HepG2 (cell line): ENCODE measurements around the gene METTL6. TPM values are rescaled to one million over a fixed set of nuclear protein-coding genes. Genes with fewer than 3 reads are reported as not detected.
A peak's percentile ranks its signal among the peaks of the same experiment; 100 is the strongest.

Experiments
- ATAC-seq: fragments of 200-7000 bp; cut with Tn5 transposase; 3 replicates; pipeline ENCODE4 v1.9.1; 2020; ENCODE audit warnings: mild to moderate bottlenecking, moderate library complexity
- Bru-seq: library from RNA; stranded (reverse); fragments of 400-500 nt; gene quantifications from one replicate; lab custom pipeline; 2021; lab: Mats Ljungman, UMichigan
- BruChase-seq, 2 experiments: library from RNA; stranded (reverse); fragments of 400-500 nt; gene quantifications; one replicate each; lab custom pipeline; 2021; lab: Mats Ljungman, UMichigan
- BruUV-seq: library from RNA; stranded (reverse); fragments of 400-500 nt; replicated peaks from 2 replicates; lab custom pipeline; 2021; lab: Mats Ljungman, UMichigan
- CTCF ChIA-PET: fragments of 300-600 bp; formaldehyde crosslinking; extraction: SDS; loops from one replicate; lab custom pipeline; 2021; ENCODE audit warnings: low total read pairs, inconsistent platforms, low intra/inter-chr PET ratio; lab: Yijun Ruan, JAX
- POLR2A ChIA-PET: fragments of 350-600 bp; sonication (Branson Sonifier 250); formaldehyde crosslinking; loops from one replicate; lab custom pipeline; 2020; ENCODE audit warnings: antibody characterized with exemption, inconsistent platforms; lab: Yijun Ruan, JAX
- DNase-seq: peaks from one replicate; pipeline ENCODE4 v3.0.0-alpha.2; 2015; ENCODE audit warnings: low spot score
- FAIRE-seq: peaks from 3 replicates; lab custom pipeline; 2011; peaks lifted over from hg19 to GRCh38; lab: Jason Lieb, UNC
- H2AFZ ChIP-seq: one replicate; pipeline ENCODE4 v1.6.1; 2011; ENCODE audit warnings: low read length, inconsistent platforms
- H3K27ac ChIP-seq: fragments of 300-600 bp; 3 replicates; pipeline ENCODE4 v1.8.0; 2011; ENCODE audit warnings: mixed run types, mild to moderate bottlenecking, mixed read lengths, low read length, inconsistent platforms; ENCODE audit not compliant: insufficient read depth; ENCODE audit errors: extremely low read length
- H3K27me3 ChIP-seq, 2 experiments: fragments of 200-600 bp in 1 of 2; 2 replicates in 1 of 2; 3 replicates in 1 of 2; pipeline versions ENCODE4 v1.6.0 to v1.8.0; 2011; ENCODE audit warnings: low read length in 2 of 2, mild to moderate bottlenecking in 2 of 2, moderate library complexity in 2 of 2, inconsistent platforms in 1 of 2; ENCODE audit not compliant: insufficient read depth in 2 of 2, control insufficient read depth in 1 of 2
- H3K36me3 ChIP-seq, 2 experiments: fragments of 200-600 bp in 1 of 2; replicated peaks in 1 of 2; 2 replicates in 1 of 2; 3 replicates in 1 of 2; pipeline versions ENCODE4 v1.5.1 to v1.8.0; 2011; ENCODE audit warnings: low read length in 2 of 2, inconsistent platforms in 1 of 2; ENCODE audit not compliant: insufficient read depth in 2 of 2, control insufficient read depth in 1 of 2
- H3K4me1 ChIP-seq: 2 replicates; pipeline ENCODE4 v1.5.1; 2012; ENCODE audit warnings: low read length, inconsistent platforms; ENCODE audit not compliant: insufficient read depth
- H3K4me2 ChIP-seq: 2 replicates; pipeline ENCODE4 v1.6.0; 2011; ENCODE audit warnings: low read depth, low read length, inconsistent platforms
- H3K4me3 ChIP-seq, 3 experiments: fragments of 200-600 bp in 1 of 3; sonication (generic), shearing (Covaris generic) in 1 of 3; replicated peaks in 1 of 3; 2 replicates each; pipeline ENCODE4 v1.5.1; 2011 to 2016; ENCODE audit warnings: low read length in 3 of 3, inconsistent platforms in 2 of 3, low read depth in 2 of 3, mild to moderate bottlenecking in 2 of 3, control low read depth in 1 of 3, mixed read lengths in 1 of 3; ENCODE audit not compliant: insufficient read depth in 1 of 3
- H3K79me2 ChIP-seq: one replicate; pipeline ENCODE4 v1.6.1; 2011; ENCODE audit warnings: low read length, inconsistent platforms; ENCODE audit not compliant: insufficient read depth
- H3K9ac ChIP-seq: 2 replicates; pipeline ENCODE4 v1.6.0; 2011; ENCODE audit warnings: mild to moderate bottlenecking, low read depth, low read length, inconsistent platforms; ENCODE audit not compliant: insufficient read depth
- H3K9me3 ChIP-seq: 2 replicates; pipeline ENCODE4 v1.5.1; 2012; ENCODE audit warnings: mild to moderate bottlenecking, low read length
- H4K20me1 ChIP-seq: 2 replicates; pipeline ENCODE4 v1.6.0; 2011; ENCODE audit warnings: inconsistent platforms, mild to moderate bottlenecking, low read length, moderate library complexity; ENCODE audit not compliant: insufficient read depth
- CEBPB ChIP-seq: IDR thresholded peaks from 2 replicates; pipeline ENCODE4 v1.6.1; 2011; ENCODE audit warnings: low read depth, low read length, improper control_type of control experiment, borderline replicate concordance
- CHD4 ChIP-seq: fragments of 200-600 bp; sonication (generic); IDR thresholded peaks from 2 replicates; pipeline ENCODE4 v1.7.0; 2017; ENCODE audit warnings: mild to moderate bottlenecking, low read length, borderline replicate concordance
- MEF2D ChIP-seq: sonication (generic); formaldehyde crosslinking; IDR thresholded peaks from 2 replicates; pipeline ENCODE4 v1.5.1; 2020; ENCODE audit warnings: mild to moderate bottlenecking, missing genetic modification reagents
- NR2C2 ChIP-seq: sonication (generic); formaldehyde crosslinking; IDR thresholded peaks from 2 replicates; pipeline ENCODE4 v1.4.0; 2020; ENCODE audit warnings: missing genetic modification reagents, mild to moderate bottlenecking, moderate library complexity, borderline replicate concordance
- RCOR2 ChIP-seq: IDR thresholded peaks from 2 replicates; pipeline ENCODE4 v1.6.1; 2016; ENCODE audit warnings: missing biosample characterization, missing genetic modification reagents
- SIN3A ChIP-seq: IDR thresholded peaks from 2 replicates; pipeline ENCODE4 v1.6.1; 2011; ENCODE audit warnings: low read depth, mild to moderate bottlenecking, control low read depth, low read length, borderline replicate concordance
- ZFP36 ChIP-seq: fragments of 150-350 bp; IDR thresholded peaks from 2 replicates; pipeline ENCODE4 v1.6.1; 2018; ENCODE audit warnings: borderline replicate concordance, low read length, low read depth; ENCODE audit not compliant: partially characterized antibody
- ZNF256 ChIP-seq: sonication (generic); formaldehyde crosslinking; conservative IDR thresholded peaks from 2 replicates; pipeline ENCODE4 v1.4.0; 2020; ENCODE audit warnings: missing genetic modification reagents
- ZNF724P ChIP-seq: sonication (generic); formaldehyde crosslinking; IDR thresholded peaks from 2 replicates; pipeline ENCODE4 v1.8.0; 2022; ENCODE audit warnings: missing genetic modification reagents, borderline replicate concordance
- WGBS: methylation state at CpG from one replicate; pipeline ENCODE4 v1.1.6; 2017; ENCODE audit warnings: low lambda C conversion rate; 5-methylcytosine and 5-hydroxymethylcytosine counted together
- in situ Hi-C: cut with HindIII; loops from 2 replicates; pipeline ENCODE4 v1.10.0; 2017; ENCODE audit warnings: low pct_unique_long_range_greater_than_20kb; ENCODE audit not compliant: extremely low pct_ligation_motif_present
- intact Hi-C: fragments of 100-400 bp; cut with micrococcal nuclease; formaldehyde crosslinking; loops from one replicate; pipeline ENCODE4 v1.10.0; 2022; ENCODE audit not compliant: unreplicated experiment
- long read RNA-seq, 2 experiments: library from RNA in 1 of 2; library from polyadenylated mRNA in 1 of 2; stranded (forward) in 1 of 2; unstranded in 1 of 2; transcript quantifications; one replicate each; pipeline ENCODE4 v2.0.0, GENCODE V29; 2019 to 2022
- polyA minus RNA-seq, 3 experiments: library from RNA; depleted of rRNA, polyadenylated mRNA; stranded (reverse); fragments of >200 nt; gene quantifications; 2 replicates each; pipeline ENCODE4 v1.2.3, GENCODE V29; 2011; ENCODE audit warnings: low replicate concordance in 1 of 3
- polyA plus RNA-seq, 8 experiments: library from polyadenylated mRNA; depleted of rRNA in 3 of 8; stranded (reverse) in 7 of 8; unstranded in 1 of 8; fragments of >200 nt; fragmentation: Illumina TruSeq in 4 of 8; extraction: Trizol in 4 of 8; gene quantifications; 2 replicates each; pipeline versions ENCODE4 v1.2.1 to v1.2.3, GENCODE V29; 2011 to 2016; ENCODE audit warnings: low read depth in 4 of 8, missing spikeins in 1 of 8, mixed read lengths in 1 of 8; ENCODE audit not compliant: insufficient read depth in 1 of 8
- total RNA-seq, 5 experiments: library from RNA; depleted of rRNA; stranded (reverse); fragments of >200 nt; fragmentation: Illumina TruSeq; extraction: Trizol; gene quantifications; 2 replicates each; pipeline ENCODE4 v1.2.3, GENCODE V29; 2016; ENCODE audit warnings: low read depth in 1 of 5
- TF ChIP-seq, protein P1 (sequence below): sonication (generic); formaldehyde crosslinking; IDR thresholded peaks from 2 replicates; pipeline ENCODE4 v1.5.0; 2020; ENCODE audit warnings: mild to moderate bottlenecking, missing genetic modification reagents
- TF ChIP-seq, protein P2 (sequence below): sonication (generic); formaldehyde crosslinking; IDR thresholded peaks from 2 replicates; pipeline ENCODE4 v1.4.0; 2020; ENCODE audit warnings: mild to moderate bottlenecking, missing genetic modification reagents, borderline replicate concordance

METTL6 gene, protein sequence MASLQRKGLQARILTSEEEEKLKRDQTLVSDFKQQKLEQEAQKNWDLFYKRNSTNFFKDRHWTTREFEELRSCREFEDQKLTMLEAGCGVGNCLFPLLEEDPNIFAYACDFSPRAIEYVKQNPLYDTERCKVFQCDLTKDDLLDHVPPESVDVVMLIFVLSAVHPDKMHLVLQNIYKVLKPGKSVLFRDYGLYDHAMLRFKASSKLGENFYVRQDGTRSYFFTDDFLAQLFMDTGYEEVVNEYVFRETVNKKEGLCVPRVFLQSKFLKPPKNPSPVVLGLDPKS
- total RNA-seq (2016; rRNA removed; fragmentation: Illumina TruSeq; extraction: Trizol) (29.4 and 35.9 TPM in 2 replicates), polyA plus RNA-seq (2011; rRNA removed) (17.2 and 17.3 TPM in 2 replicates), polyA minus RNA-seq (2011; rRNA and poly(A)+ RNA removed; ENCODE audit: low replicate concordance) (17.3 and 21.1 TPM in 2 replicates), Bru-seq, nascent RNA (percentile 68 among the genes with signal in this experiment), BruChase-seq, experiment 1, labeled RNA remaining after a 6-hour chase (percentile 69 among the genes with signal in this experiment), BruChase-seq, experiment 2, labeled RNA remaining after a 2-hour chase (percentile 77 among the genes with signal in this experiment)
- 22.7 and 26.8 TPM in 2 replicates for total RNA-seq (2016; cell fraction: cytosol; rRNA removed; fragmentation: Illumina TruSeq; extraction: Trizol; ENCODE audit: low read depth)
- total RNA-seq (2016; cell fraction: insoluble cytoplasmic fraction; rRNA removed; fragmentation: Illumina TruSeq; extraction: Trizol), result 27.2 and 36.6 TPM in 2 replicates
- total RNA-seq (2016; cell fraction: membrane; rRNA removed; fragmentation: Illumina TruSeq; extraction: Trizol), result 24.1 and 24.6 TPM in 2 replicates
- total RNA-seq (2016; cell fraction: nucleus; rRNA removed; fragmentation: Illumina TruSeq; extraction: Trizol), result 19.4 and 19.9 TPM in 2 replicates
- polyA plus RNA-seq (2011; cell fraction: cytosol; rRNA removed), result 14.0 and 16.7 TPM in 2 replicates
- 8.0 and 10.6 TPM in 2 replicates for polyA plus RNA-seq (2011; cell fraction: nucleus; rRNA removed)
- polyA plus RNA-seq (2012), result 14.2 and 16.9 TPM in 2 replicates
- 8.7 and 10.2 TPM in 2 replicates for polyA plus RNA-seq (2016; cell fraction: cytosol; fragmentation: Illumina TruSeq; extraction: Trizol; ENCODE audit: low read depth)
- polyA plus RNA-seq (2016; cell fraction: insoluble cytoplasmic fraction; fragmentation: Illumina TruSeq; extraction: Trizol; ENCODE audit: low read depth), result 27.6 and 30.8 TPM in 2 replicates
- polyA plus RNA-seq (2016; cell fraction: membrane; fragmentation: Illumina TruSeq; extraction: Trizol; ENCODE audit: low read depth), result 10.9 and 14.1 TPM in 2 replicates
- 18.8 and 19.1 TPM in 2 replicates for polyA plus RNA-seq (2016; cell fraction: nucleus; fragmentation: Illumina TruSeq; extraction: Trizol; ENCODE audit: insufficient read depth, low read depth)
- polyA minus RNA-seq (2011; cell fraction: cytosol; rRNA and poly(A)+ RNA removed), result 7.7 and 9.8 TPM in 2 replicates
- polyA minus RNA-seq (2011; cell fraction: nucleus; rRNA and poly(A)+ RNA removed), result 20.2 and 23.5 TPM in 2 replicates
- long read RNA-seq, experiment 1, transcript METTL6-202 (6 exons, 1,335 nt), result major isoform, 7 of 16 reads
- long read RNA-seq, experiment 1, partial matches to known transcripts, result 1 of 16 reads
- long read RNA-seq, experiment 1, other reads (novel, unspliced or antisense), result 8 of 16 reads
- long read RNA-seq, experiment 2, transcript METTL6-202 (6 exons, 1,335 nt), result major isoform, 5 of 36 reads
- long read RNA-seq, experiment 2, partial matches to known transcripts, result 1 of 36 reads
- long read RNA-seq, experiment 2, other reads (novel, unspliced or antisense), result 29 of 36 reads

- Histone ChIP-seq H2AFZ (peak within 1 kb of the TSS; percentile 71), H3K4me1 (peaks cover 37% of the 10 kb centered on the region), H3K36me3 (peaks cover 8 to 26% of the 10 kb centered on the region in 2 experiments), H3K79me2 (peaks cover 68% of the 10 kb centered on the region), H3K27ac (peak within 1 kb of the TSS; percentile 80), H3K9me3 (no peaks in the 10 kb centered on the region), H3K4me3 (peak within 1 kb of the TSS; percentile 91 to 99 (median 97)), H3K9ac (peak within 1 kb of the TSS; percentile 93), H3K4me2 (peak within 1 kb of the TSS; percentile 92), H4K20me1 (peaks cover 4% of the 10 kb centered on the region; the same call in 1 of the 2 replicates), H3K27me3 (peaks cover 0 to 5% of the 10 kb centered on the region in 2 experiments; a peak in 1 of 5 replicates)
- in situ Hi-C loops, result loop anchor here (5.0 kb wide), 1 partner anchor 130 kb away; no protein-coding TSS in a partner anchor
- ChIA-PET POLR2A (interaction anchor here (1.0 kb wide), 1 partner anchor 127 kb away, joined by 3 read pairs; no protein-coding TSS in a partner anchor), CTCF (no interaction called here)
- ATAC-seq (peak; percentile 97), FAIRE-seq (no peak), DNase-seq (peak; percentile 71)
- BruUV-seq, result TSS peak; percentile 67
- intact Hi-C loops, result loop anchor here (1.0 kb wide), 1 partner anchor 130 kb away; no protein-coding TSS in a partner anchor
- 0% methylated on average over 8 of the region's 52 CpGs for WGBS
- TF ChIP-seq ZNF724P (CRISPR knock-in tag) (no peak), CHD4 (no peak), SIN3A (peak; percentile 92; the same call in 1 of the 2 replicates), MEF2D (CRISPR knock-in tag) (peak; percentile 48; the same call in 1 of the 2 replicates), CEBPB (no peak), ZFP36 (no peak), NR2C2 (peak; percentile 81), RCOR2 (CRISPR knock-in tag) (no peak), ZNF256 (0 out of 2 replicates have a peak, but pooled peaks have one; percentile 56)
- TF ChIP-seq, protein P1, sequence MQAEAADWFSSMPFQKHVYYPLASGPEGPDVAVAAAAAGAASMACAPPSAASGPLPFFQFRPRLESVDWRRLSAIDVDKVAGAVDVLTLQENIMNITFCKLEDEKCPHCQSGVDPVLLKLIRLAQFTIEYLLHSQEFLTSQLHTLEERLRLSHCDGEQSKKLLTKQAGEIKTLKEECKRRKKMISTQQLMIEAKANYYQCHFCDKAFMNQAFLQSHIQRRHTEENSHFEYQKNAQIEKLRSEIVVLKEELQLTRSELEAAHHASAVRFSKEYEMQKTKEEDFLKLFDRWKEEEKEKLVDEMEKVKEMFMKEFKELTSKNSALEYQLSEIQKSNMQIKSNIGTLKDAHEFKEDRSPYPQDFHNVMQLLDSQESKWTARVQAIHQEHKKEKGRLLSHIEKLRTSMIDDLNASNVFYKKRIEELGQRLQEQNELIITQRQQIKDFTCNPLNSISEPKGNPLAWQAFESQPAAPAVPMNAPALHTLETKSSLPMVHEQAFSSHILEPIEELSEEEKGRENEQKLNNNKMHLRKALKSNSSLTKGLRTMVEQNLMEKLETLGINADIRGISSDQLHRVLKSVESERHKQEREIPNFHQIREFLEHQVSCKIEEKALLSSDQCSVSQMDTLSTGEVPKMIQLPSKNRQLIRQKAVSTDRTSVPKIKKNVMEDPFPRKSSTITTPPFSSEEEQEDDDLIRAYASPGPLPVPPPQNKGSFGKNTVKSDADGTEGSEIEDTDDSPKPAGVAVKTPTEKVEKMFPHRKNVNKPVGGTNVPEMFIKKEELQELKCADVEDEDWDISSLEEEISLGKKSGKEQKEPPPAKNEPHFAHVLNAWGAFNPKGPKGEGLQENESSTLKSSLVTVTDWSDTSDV, result no peak
- TF ChIP-seq, protein P2, sequence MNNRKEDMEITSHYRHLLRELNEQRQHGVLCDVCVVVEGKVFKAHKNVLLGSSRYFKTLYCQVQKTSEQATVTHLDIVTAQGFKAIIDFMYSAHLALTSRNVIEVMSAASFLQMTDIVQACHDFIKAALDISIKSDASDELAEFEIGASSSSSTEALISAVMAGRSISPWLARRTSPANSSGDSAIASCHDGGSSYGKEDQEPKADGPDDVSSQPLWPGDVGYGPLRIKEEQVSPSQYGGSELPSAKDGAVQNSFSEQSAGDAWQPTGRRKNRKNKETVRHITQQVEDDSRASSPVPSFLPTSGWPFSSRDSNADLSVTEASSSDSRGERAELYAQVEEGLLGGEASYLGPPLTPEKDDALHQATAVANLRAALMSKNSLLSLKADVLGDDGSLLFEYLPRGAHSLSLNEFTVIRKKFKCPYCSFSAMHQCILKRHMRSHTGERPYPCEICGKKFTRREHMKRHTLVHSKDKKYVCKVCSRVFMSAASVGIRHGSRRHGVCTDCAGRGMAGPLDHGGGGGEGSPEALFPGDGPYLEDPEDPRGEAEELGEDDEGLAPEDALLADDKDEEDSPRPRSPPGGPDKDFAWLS (CRISPR knock-in tag), result no peak
Observed at GRCh38 chr3:15427182-15427880, at the start of gene METTL6, which contains the start of gene EAF1. METTL6 (minus strand) TSS chr3:15427544; CDS start chr3:15426511, 1,033 bp downstream. EAF1 (plus strand) TSS chr3:15427598; CDS start chr3:15427780, 182 bp downstream.
